Left lung (tissue), 10 donors: ENCODE measurements around the gene OSTM1. TPM values are rescaled to one million over a fixed set of nuclear protein-coding genes. Genes with fewer than 3 reads are reported as not detected.

Experiments used
- ATAC-seq: fragments of 200-7000 bp; cut with Tn5 transposase; one replicate; pipeline ENCODE4 v1.9.1; 2020; ENCODE audit warnings: moderate library complexity
- DNase-seq, 4 donors: peaks; one replicate each; pipeline ENCODE4 v3.0.0-alpha.2; 2013 to 2020
- H3K27ac ChIP-seq, 2 donors: fragments of 200-600 bp; sonication (generic) in 1 of 2; one replicate each; pipeline versions ENCODE4 v1.5.0 to v1.8.0; 2020 to 2021
- H3K27me3 ChIP-seq, 2 donors: fragments of 200-600 bp; sonication (generic) in 1 of 2; one replicate each; pipeline versions ENCODE4 v1.5.0 to v1.8.0; 2020 to 2021
- H3K36me3 ChIP-seq, 2 donors: fragments of 200-600 bp; sonication (generic) in 1 of 2; one replicate each; pipeline versions ENCODE4 v1.5.0 to v1.8.0; 2020 to 2021
- H3K4me1 ChIP-seq, 2 donors: fragments of 200-600 bp; one replicate each; pipeline ENCODE4 v1.8.0; 2021
- H3K4me3 ChIP-seq, 2 donors: fragments of 200-600 bp; sonication (generic) in 1 of 2; one replicate each; pipeline versions ENCODE4 v1.5.0 to v1.8.0; 2020 to 2021; ENCODE audit warnings: mild to moderate bottlenecking in 1 of 2
- H3K9me3 ChIP-seq, 2 donors: fragments of 200-600 bp; sonication (generic) in 1 of 2; one replicate each; pipeline versions ENCODE4 v1.5.0 to v1.8.0; 2020 to 2021
- intact Hi-C, 2 donors: fragments of 100-400 bp; cut with DNase I; formaldehyde crosslinking; loops; one replicate each; pipeline versions ENCODE4 v1.11.2 to v1.14.2; 2022
- polyA plus RNA-seq, 6 donors: library from polyadenylated mRNA; unstranded; fragments of 120-200 nt; gene quantifications; one replicate each; pipeline ENCODE4 v1.2.1, GENCODE V29; 2013; ENCODE audit not compliant: insufficient read length in 6 of 6
- total RNA-seq, 2 donors: library from RNA; stranded (reverse); fragmentation: NEBNext Ultra II Directional; extraction: Animal tissue kit (Norgen Biotek cat#: 25700); gene quantifications; one replicate each; pipeline ENCODE4 v1.2.1, GENCODE V29; 2021
- TF ChIP-seq, protein P1 (sequence below), 2 donors: fragments of 200-600 bp; sonication (generic) in 1 of 2; IDR thresholded peaks; one replicate each; pipeline versions ENCODE4 v1.5.0 to v1.8.0; 2021; ENCODE audit warnings: antibody characterized with exemption in 2 of 2
- donor health status: DM: no; HTN: yes; CAD: no.
- donor health status: DM: no; HTN: no; CAD: no.

OSTM1 gene
- total and polyA plus RNA-seq, 8 donors: 17.7 to 73.1 (median 21.8) TPM

- DNase-seq (no peak), ATAC-seq (no peak)
- intact Hi-C loops: no loop called here
- Histone ChIP-seq H3K27me3 (peaks cover 55 to 100% of the 10 kb centered on the region in 2 donors), H3K4me1 (peaks cover 13 to 30% of the 10 kb centered on the region in 2 donors), H3K27ac (no peak overlapping the region), H3K9me3 (no peaks in the 10 kb centered on the region), H3K4me3 (no peak overlapping the region), H3K36me3 (no peaks in the 10 kb centered on the region)
- TF ChIP-seq, protein P1, sequence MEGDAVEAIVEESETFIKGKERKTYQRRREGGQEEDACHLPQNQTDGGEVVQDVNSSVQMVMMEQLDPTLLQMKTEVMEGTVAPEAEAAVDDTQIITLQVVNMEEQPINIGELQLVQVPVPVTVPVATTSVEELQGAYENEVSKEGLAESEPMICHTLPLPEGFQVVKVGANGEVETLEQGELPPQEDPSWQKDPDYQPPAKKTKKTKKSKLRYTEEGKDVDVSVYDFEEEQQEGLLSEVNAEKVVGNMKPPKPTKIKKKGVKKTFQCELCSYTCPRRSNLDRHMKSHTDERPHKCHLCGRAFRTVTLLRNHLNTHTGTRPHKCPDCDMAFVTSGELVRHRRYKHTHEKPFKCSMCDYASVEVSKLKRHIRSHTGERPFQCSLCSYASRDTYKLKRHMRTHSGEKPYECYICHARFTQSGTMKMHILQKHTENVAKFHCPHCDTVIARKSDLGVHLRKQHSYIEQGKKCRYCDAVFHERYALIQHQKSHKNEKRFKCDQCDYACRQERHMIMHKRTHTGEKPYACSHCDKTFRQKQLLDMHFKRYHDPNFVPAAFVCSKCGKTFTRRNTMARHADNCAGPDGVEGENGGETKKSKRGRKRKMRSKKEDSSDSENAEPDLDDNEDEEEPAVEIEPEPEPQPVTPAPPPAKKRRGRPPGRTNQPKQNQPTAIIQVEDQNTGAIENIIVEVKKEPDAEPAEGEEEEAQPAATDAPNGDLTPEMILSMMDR (IDR thresholded peaks at IDR 0.05): no peak
Observed at GRCh38 chr6:108121612-108122011, 47.1 kb upstream of the OSTM1 start.

DNA sequence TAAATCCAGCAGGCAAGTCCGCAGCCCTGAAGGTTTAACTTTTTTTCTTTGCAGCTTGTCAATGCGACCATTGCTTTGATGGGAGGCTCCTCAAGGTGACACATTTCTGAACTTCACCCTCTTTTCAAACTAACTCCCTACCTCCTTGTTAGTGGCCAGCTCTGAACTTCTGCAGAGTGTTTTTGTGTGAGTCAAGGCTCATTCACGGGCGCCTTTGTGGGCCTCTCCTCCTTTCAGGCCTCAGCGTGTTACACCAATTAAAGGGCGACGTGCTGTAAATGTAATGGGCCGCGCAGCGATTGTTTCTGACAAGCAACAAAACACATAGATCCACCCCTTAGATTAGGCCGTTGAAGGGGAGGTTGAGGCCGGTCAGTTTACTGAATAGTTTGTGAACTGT lies 45.8 kb upstream of the OSTM1 start:
- ATAC-seq: no peak
- Histone ChIP-seq H3K4me1 (peaks cover 17 to 36% of the 10 kb centered on the region in 2 donors), H3K27ac (no peak overlapping the region), H3K9me3 (no peaks in the 10 kb centered on the region), H3K36me3 (no peaks in the 10 kb centered on the region), H3K27me3 (peaks cover 56 to 100% of the 10 kb centered on the region in 2 donors), H3K4me3 (no peak overlapping the region)
- intact Hi-C loops: no loop called here
- DNase-seq: no peak
- TF ChIP-seq, protein P1 (IDR thresholded peaks at IDR 0.05): no peak

- ATAC-seq (no peak), DNase-seq (no peak)
- intact Hi-C loops: loop anchor here in 1 of 2 donors (10.0 kb wide), 1 partner anchor 405 kb away; no protein-coding TSS in a partner anchor
- H3K27me3 ChIP-seq: peaks cover 54 to 100% of the 10 kb centered on the region in 2 donors
- H3K4me3 ChIP-seq: no peak overlapping the region
- no peaks in the 10 kb centered on the region for H3K36me3 ChIP-seq
- H3K27ac ChIP-seq: no peak overlapping the region
- TF ChIP-seq, protein P1 (IDR thresholded peaks at IDR 0.05): no peak
- H3K9me3 ChIP-seq: no peaks in the 10 kb centered on the region
- peaks cover 21 to 42% of the 10 kb centered on the region in 2 donors for H3K4me1 ChIP-seq
Observed at GRCh38 chr6:108119769-108120141, 45.2 kb upstream of the OSTM1 start.

GRCh38 chr6:108118810-108119768 lies 44.5 kb upstream of the OSTM1 start:
- ATAC-seq: no peak
- Histone ChIP-seq H3K27me3 (peaks cover 51 to 100% of the 10 kb centered on the region in 2 donors), H3K4me3 (peak overlapping the region; percentile 15 to 65), H3K27ac (no peak overlapping the region), H3K9me3 (no peaks in the 10 kb centered on the region), H3K4me1 (peaks cover 21 to 48% of the 10 kb centered on the region in 2 donors), H3K36me3 (no peaks in the 10 kb centered on the region)
- intact Hi-C loops: loop anchor here in 1 of 2 donors (10.0 kb wide), 1 partner anchor 406 kb away; no protein-coding TSS in a partner anchor
- TF ChIP-seq, protein P1 (IDR thresholded peaks at IDR 0.05): no peak
- no peak for DNase-seq

DNA sequence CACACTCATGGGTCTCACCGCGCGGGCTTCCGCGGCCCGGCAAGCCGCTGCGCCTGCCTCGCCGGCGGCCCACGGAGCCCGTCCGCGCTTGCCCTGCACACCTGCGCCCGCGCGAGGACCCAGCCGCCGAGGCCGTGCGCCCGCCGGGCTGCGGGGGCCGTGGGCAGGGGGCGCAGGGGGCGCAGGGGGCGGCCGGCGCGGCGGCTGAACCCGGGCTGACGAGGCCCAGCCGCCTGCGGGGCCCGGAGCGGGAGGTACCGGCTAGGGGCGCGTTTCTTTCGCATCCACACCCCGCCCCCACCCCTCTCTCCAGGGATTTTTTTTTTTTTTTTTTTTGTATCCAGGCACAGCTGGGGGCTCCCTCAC lies 43.8 kb upstream of the OSTM1 start:
- DNase-seq (no peak), ATAC-seq (no peak)
- Histone ChIP-seq H3K36me3 (no peaks in the 10 kb centered on the region), H3K9me3 (no peaks in the 10 kb centered on the region), H3K27ac (no peak overlapping the region), H3K4me1 (peaks cover 21 to 55% of the 10 kb centered on the region in 2 donors), H3K27me3 (peaks cover 51 to 100% of the 10 kb centered on the region in 2 donors), H3K4me3 (peak overlapping the region; percentile 51 to 65)
- TF ChIP-seq, protein P1 (IDR thresholded peaks at IDR 0.05): no peak
- intact Hi-C loops: loop anchor here in 1 of 2 donors (10.0 kb wide), 1 partner anchor 406 kb away; no protein-coding TSS in a partner anchor
